SKM-1 (cell line): ENCODE measurements around the gene SMAD3.

Source experiments
- DNase-seq: peaks from one replicate; lab custom pipeline; 2025; ENCODE audit not compliant: unreplicated experiment; lab: John Stamatoyannopoulos, UW

Gene SMAD3

DNA sequence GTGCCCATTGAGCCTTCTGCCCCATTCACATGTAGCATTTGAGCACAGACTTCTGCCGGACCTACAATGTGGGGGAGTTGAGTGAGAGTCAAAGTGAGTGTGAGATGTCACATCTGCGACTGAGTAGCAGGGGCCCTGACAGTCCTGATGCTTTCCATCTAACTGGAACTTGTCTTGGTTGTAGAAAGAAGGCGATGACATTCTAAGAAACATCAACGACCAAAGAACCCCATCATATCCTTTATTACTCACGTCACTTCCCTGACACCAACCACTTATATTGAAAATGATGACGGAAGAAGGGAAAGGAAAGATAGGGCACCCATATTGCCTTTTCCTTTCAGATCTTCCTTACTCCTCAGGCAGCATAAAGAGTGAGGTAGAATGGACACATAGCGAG lies 30.5 kb downstream of the SMAD3 start:
- DNase-seq: no peak

- no peak for DNase-seq
Measured at GRCh38 chr15:67096546-67097294, 31.3 kb downstream of the SMAD3 start.

DNA sequence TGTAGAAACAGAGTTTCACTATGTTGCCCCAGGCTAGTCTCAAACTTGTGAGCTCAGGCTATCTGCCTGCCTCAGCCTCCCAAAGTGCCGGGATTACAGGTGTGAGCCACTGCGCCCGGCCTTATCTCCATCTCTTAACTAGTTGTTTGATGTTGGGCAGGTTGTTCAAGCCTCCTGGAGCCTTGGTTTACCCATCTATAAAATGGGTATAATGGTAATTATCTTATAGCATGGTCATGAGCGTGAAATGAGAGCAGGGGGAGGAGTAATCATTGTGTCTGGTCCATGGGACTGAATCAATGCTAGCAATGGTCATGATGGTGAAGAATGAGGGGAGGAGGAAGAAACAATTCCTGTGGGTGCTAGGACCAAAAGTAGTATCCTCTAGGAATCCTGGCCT lies 32.0 kb downstream of the SMAD3 start:
- no peak for DNase-seq

GRCh38 chr15:67097930-67098740 lies 32.7 kb downstream of the SMAD3 start:
- DNase-seq: no peak

DNA sequence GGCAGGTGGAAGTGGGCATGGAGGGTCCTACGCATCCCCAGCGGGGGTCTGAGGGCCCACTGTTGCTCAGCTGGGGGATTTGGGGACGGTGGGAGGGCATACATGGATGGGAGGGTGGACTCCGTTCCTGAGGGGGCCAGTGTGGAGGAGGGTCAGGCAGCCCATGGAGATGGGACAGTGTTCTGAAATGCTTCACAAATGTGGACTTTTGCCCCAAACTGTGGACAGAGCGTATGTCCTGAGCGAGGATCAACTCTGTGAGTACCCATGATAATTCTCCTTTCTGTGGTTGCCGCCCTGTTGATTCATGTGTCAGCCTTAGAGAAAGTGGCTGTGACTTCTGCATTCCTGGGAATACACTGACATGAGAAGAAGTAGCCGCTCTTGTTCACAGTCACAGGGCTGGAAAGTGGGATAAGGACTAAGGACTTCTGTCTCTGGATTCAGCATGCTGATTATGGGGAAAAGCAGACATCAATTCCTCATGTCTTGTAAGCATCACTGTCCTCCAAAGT lies 33.4 kb downstream of the SMAD3 start:
- DNase-seq: no peak

DNA sequence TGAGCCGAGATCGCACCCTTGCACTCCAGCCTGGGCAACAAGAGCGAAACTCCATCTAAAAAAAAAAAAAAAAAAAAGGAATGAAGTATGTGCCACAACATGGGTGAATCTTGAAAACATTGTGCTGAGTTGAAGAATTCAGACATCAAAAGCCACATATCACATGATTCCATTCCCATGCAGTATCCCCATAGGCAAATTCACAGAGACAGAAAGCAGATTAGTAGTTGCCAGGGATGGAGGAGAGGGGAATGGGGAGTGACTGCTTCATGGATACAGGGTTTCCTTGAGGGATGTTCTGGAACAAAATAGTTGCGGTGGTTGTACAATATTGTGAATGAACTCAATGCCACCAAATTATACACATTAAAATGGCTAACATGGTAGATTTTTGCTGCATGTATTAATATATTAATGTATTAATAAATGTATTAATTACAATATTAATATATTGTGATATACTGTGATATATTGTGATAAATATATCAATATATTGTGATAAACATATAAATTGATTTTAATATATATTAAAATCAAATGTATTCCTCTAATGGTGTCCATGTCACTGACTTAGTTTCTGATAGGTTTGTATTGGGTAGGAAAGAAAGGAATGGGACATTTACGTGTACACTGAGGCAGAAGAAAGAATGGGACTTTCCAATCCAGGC lies 34.9 kb downstream of the SMAD3 start:
- DNase-seq: no peak

- DNase-seq: no peak
Measured at GRCh38 chr15:67100801-67101581, 35.6 kb downstream of the SMAD3 start.

GRCh38 chr15:67101911-67102598 lies 36.7 kb downstream of the SMAD3 start:
- no peak for DNase-seq

DNA sequence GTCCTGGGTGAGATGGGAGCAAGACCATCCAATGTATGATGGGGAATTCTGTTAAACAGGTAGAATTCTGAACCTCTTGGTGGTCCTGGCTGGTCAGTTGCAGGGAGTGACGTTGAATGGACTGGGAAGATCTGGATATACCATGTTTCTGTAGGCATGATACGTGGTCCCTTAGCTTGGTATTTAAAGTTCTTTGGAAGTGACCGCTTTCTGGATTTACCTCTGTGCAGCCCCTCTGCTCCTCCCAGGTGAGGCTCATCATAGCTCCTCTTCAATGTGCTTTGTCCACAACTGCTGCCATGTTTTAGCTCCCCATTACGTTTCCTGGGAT lies 37.2 kb downstream of the SMAD3 start:
- DNase-seq: no peak

DNA sequence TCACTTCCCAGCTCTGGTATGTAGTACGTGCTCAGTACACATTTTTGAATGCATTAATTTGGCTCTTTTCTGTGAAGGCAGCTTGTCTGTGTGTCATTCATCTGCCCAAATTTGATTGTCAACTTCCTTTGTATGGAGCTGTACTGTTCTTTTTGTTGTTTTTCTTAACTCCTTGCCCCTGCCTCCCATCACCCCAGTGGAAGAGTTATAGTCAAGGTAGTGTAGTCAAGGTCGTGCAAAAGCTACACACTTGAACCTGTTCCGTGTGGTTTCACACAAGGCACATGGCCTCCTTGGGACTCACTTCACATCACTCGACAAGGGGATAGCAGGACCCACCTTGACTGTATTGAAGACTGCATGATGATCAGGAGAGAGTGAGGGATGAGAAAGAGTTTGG lies 37.6 kb downstream of the SMAD3 start:
- no peak for DNase-seq

DNA sequence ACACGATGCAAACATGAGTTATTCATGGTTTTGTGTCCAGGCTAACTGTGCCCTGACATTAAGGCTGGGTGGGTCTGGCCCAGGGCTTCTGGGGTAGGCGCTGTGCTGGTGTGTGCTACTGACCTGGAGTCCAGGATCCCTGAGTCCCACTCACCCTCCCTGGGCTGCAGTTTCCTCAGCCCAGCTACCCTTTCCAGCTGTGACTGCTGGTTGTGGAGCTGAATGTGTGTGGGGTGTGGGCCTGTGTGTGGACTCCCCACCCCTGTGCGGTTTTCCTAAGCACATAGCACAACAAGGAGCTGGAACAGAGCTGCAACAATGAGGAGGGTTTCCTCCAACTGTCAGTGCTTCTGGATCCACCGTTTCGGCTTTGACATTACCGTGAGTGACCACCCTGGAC lies 38.0 kb downstream of the SMAD3 start:
- DNase-seq: no peak

- DNase-seq: no peak
Measured at GRCh38 chr15:67103869-67104268, 38.5 kb downstream of the SMAD3 start.

GRCh38 chr15:67104510-67104909 lies 39.1 kb downstream of the SMAD3 start:
- DNase-seq: no peak

DNA sequence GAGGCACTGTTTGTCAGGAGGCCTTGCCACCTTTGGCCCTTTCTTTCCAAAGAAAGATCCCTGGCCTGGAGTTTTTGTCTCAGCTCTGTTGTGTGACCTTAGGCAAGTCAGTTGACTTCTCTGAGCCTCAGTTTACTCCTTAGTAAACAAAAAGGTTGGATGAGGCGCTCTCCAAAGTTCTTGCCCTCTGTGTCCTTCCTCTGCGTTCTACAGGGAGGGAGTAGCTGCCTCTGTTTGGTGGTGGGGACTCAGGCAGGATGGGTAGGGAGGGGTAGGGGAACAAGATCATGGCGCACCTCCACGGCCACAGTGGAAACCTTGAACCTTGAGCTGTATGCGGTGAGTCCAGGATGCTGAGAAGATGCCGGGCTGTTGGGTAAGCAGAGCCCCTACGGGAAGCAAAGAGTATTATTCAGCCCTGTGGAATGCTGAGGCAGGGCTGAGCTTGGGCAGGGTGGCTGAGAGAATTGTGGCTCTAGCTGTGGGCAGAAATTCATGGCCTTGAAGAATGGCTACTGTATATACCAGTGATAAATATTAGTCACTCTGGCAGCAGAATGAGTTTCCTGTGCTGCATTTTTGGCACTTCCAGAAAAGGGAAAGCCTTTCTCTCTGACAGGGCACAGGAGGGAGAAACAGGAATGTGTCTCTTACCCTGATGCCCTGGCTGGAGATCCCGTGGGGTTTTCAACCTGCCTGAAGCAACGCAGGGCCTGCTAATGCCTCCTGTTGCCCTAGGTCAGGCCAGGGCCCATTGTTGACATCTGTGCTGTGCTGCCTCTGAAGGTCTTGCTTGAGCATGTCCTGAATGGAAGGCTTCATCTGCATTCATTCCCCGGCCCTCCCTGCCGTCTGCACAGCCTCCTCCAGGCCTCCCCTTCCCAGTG lies 39.9 kb downstream of the SMAD3 start:
- DNase-seq: no peak

DNA sequence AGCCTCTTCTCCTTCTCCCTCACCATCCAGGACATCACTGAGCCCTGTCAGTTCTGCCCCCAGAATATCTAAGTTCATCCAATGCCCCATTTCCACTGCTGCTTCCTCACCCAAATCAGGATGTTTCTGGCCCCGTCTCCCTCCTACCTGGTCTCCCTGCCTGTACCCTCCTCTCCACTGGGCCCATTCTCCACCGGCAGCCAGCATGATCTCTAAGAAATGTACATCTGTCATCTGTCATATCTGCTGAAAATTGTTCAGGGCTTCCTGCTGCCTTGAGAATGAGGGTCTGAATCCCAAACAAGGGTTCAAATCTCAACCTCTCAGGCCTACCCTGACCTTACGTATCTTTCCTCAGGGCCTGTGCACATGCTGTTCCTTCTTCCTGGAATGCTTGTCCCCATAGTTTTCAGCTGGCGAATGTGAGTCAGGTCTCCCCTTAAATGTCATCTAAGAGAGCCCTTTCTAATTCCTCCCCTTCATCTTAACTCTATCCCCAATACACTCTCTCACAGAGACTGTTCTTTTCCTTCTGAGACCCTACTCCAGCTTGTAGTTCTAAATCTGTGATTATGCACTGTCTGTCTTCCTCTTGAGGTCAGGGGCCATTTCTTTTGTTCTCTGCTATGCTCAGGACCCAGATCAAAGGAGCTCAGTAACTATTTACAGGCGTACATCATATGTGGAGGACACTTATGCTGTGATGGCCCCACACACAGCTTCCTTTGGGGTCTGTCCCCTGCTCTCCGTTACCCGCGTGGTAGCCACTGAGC lies 40.8 kb downstream of the SMAD3 start:
- DNase-seq: no peak

- DNase-seq: no peak
Measured at GRCh38 chr15:67106764-67107013, 41.3 kb downstream of the SMAD3 start.

DNA sequence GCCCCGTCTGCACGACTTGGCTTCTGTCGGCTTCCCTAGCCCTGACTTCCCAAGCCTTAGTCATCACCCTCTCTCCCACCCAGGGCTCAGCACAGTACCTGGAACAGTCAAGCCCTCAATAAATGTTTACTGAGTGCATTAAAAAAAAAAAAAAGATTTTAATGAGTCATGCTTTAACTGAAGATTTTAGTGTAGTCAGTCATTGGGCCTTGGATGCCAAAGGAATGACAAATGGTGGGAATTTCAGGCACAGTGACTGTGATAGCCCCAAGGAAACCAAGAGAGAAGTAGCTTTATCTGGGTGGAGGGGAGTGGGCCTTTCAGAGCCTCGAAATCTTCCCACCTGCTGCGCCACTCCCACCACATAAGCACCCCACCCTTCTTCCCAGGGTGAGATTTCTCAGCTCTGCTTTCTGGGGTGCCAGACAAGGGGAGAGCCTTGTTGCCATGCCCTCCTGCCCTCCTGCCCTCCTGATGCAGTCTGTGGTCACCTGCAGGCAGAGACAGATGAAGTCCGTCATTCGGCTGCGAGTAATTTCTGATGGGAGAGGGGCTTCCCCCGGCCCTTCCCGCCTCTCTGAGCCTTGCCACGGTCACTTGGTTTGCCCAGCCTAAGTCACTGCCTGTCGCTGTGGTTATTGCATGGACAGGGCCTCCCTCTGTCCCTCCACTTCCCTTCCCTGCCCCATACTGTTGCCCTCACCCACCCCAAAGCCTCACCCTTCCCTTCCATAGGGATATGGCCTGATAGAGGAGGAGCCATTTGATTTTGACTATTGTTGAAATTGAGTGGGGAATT lies 41.8 kb downstream of the SMAD3 start:
- DNase-seq: no peak
